Thoracic aorta (tissue), 2 donors: Measurements from ENCODE around the gene MAP7D3. TPM values are rescaled to one million over a fixed set of nuclear protein-coding genes. Genes with fewer than 3 reads are reported as not detected.

Source experiments
- ATAC-seq: fragments of 150-250 bp; one replicate; pipeline ENCODE4 v1.8.0; 2017; ENCODE audit warnings: low read depth; ENCODE audit not compliant: insufficient number of reproducible peaks, low FRiP score
- DNase-seq: peaks from one replicate; pipeline ENCODE4 v3.0.0-alpha.2; 2020; ENCODE audit warnings: low spot score
- H3K27ac ChIP-seq, 2 donors: fragments of 200-600 bp; sonication (generic); 1 replicate in 1 of 2; 2 replicates in 1 of 2; pipeline ENCODE4 v1.5.1; 2016; ENCODE audit warnings: mild to moderate bottlenecking in 2 of 2, moderate library complexity in 2 of 2
- H3K27me3 ChIP-seq: fragments of 200-600 bp; sonication (generic); replicated peaks from 2 replicates; pipeline ENCODE4 v1.6.0; 2016; ENCODE audit warnings: mild to moderate bottlenecking; ENCODE audit not compliant: insufficient read depth
- H3K36me3 ChIP-seq: fragments of 200-600 bp; sonication (generic); one replicate; pipeline ENCODE4 v1.5.1; 2016
- H3K4me1 ChIP-seq, 2 donors: fragments of 200-600 bp; sonication (generic); 1 replicate in 1 of 2; 2 replicates in 1 of 2; pipeline versions ENCODE4 v1.5.1 to v1.6.0; 2016; ENCODE audit warnings: low read depth in 2 of 2, mild to moderate bottlenecking in 1 of 2; ENCODE audit not compliant: control insufficient read depth in 1 of 2
- H3K4me3 ChIP-seq: fragments of 200-600 bp; sonication (generic); 2 replicates; pipeline ENCODE4 v1.5.1; 2016; ENCODE audit warnings: mild to moderate bottlenecking
- H3K9me3 ChIP-seq: fragments of 200-600 bp; sonication (generic); 2 replicates; pipeline ENCODE4 v1.5.1; 2016
- CTCF ChIP-seq: fragments of 200-600 bp; sonication (generic); IDR thresholded peaks from one replicate; pipeline ENCODE4 v1.5.1; 2019; ENCODE audit warnings: antibody characterized with exemption
- total RNA-seq, 2 donors: library from RNA; depleted of rRNA; stranded (reverse); fragments of >200 nt; gene quantifications; one replicate each; pipeline versions ENCODE4 v1.1.0 to v1.2.3, GENCODE V29; 2016

Gene MAP7D3
- total RNA-seq, 2 donors from 2014 or later, result 41.6 to 44.5 TPM

- Histone ChIP-seq H3K36me3 (no peaks in the 10 kb centered on the region), H3K4me3 (no peak overlapping the region), H3K4me1 (peaks cover 28 to 89% of the 10 kb centered on the region in 2 donors), H3K9me3 (no peaks in the 10 kb centered on the region), H3K27ac (peak overlapping the region; percentile 56 to 97), H3K27me3 (no peaks in the 10 kb centered on the region)
- ATAC-seq (no peak), DNase-seq (no peak)
- no peak for TF ChIP-seq CTCF
These were observed 72.1 kb downstream of the MAP7D3 start for GRCh38 chrX:136179133-136179532.

GRCh38 chrX:136176399-136176825 lies 74.8 kb downstream of the MAP7D3 start:
- no peak for DNase-seq
- H3K27ac ChIP-seq, result peak overlapping the region; percentile 45 to 97
- TF ChIP-seq CTCF, result no peak

GRCh38 chrX:136171420-136171819 lies 79.8 kb downstream of the MAP7D3 start:
- H3K27ac ChIP-seq, result peak overlapping the region; percentile 86 to 97
- H3K4me3 ChIP-seq, result no peak overlapping the region

More at GRCh38 chrX:136176399-136176825, 74.8 kb downstream of the MAP7D3 start:
- Histone ChIP-seq H3K27me3 (no peaks in the 10 kb centered on the region), H3K36me3 (no peaks in the 10 kb centered on the region), H3K9me3 (no peaks in the 10 kb centered on the region), H3K4me3 (no peak overlapping the region), H3K4me1 (peaks cover 20 to 89% of the 10 kb centered on the region in 2 donors)
- peak; percentile 93 for ATAC-seq

GRCh38 chrX:136170139-136170800 lies 80.9 kb downstream of the MAP7D3 start:
- peaks cover 24 to 74% of the 10 kb centered on the region in 2 donors for H3K4me1 ChIP-seq
- ATAC-seq, result no peak

More at GRCh38 chrX:136171420-136171819, 79.8 kb downstream of the MAP7D3 start:
- H3K36me3 ChIP-seq, result no peaks in the 10 kb centered on the region
- peaks cover 29 to 74% of the 10 kb centered on the region in 2 donors for H3K4me1 ChIP-seq
- DNase-seq, result no peak
- no peak for ATAC-seq
- no peaks in the 10 kb centered on the region for H3K27me3 ChIP-seq
- no peaks in the 10 kb centered on the region for H3K9me3 ChIP-seq
- TF ChIP-seq CTCF, result no peak

More at GRCh38 chrX:136170139-136170800, 80.9 kb downstream of the MAP7D3 start:
- H3K27ac ChIP-seq, result peak overlapping the region; percentile 86 to 97
- H3K4me3 ChIP-seq, result peak overlapping the region; percentile 21
- peak; percentile 11 for TF ChIP-seq CTCF
- H3K36me3 ChIP-seq, result no peaks in the 10 kb centered on the region
- no peak for DNase-seq
- H3K27me3 ChIP-seq, result no peaks in the 10 kb centered on the region
- no peaks in the 10 kb centered on the region for H3K9me3 ChIP-seq
